Natural killer cell treated with Interleukin-12 subunit alpha and Interleukin-12 subunit beta and Interleukin-15 and Interleukin-18, amount 100 ng/mL, for 72 hours (primary cell): ENCODE measurements around the gene TUBGCP3. TPM values are rescaled to one million over a fixed set of nuclear protein-coding genes. Genes with fewer than 3 reads are reported as not detected.
"Not testable (repeated sequence)": the region's sequence is repeated elsewhere in the genome, so short reads cannot be mapped to it uniquely, and the experiment has no call there.

Experiments used
- ATAC-seq, 2 donors: fragments of 150-1000 bp; cut with Tn5 transposase in 1 of 2; sonication (Bioruptor Pico), chemical (Tn5 transposase) in 1 of 2; 2 replicates each; pipeline ENCODE4 v1.10.0; 2021
- DNase-seq: peaks from one replicate; pipeline ENCODE4 v3.0.0; 2022; ENCODE audit warnings: low spot score
- H3K27ac Mint-ChIP-seq, 2 donors: 1 replicate in 1 of 2; 2 replicates in 1 of 2; pipeline ENCODE4 v1.8.0; 2022; ENCODE audit warnings: mixed read lengths in 2 of 2, mild to moderate bottlenecking in 1 of 2, moderate library complexity in 1 of 2
- H3K27me3 Mint-ChIP-seq, 2 donors: 1 replicate in 1 of 2; 2 replicates in 1 of 2; pipeline ENCODE4 v1.8.0; 2022; ENCODE audit warnings: mixed read lengths in 2 of 2
- H3K36me3 Mint-ChIP-seq: one replicate; pipeline ENCODE4 v1.8.0; 2022; ENCODE audit warnings: mixed read lengths
- H3K4me1 Mint-ChIP-seq, 2 donors: 1 replicate in 1 of 2; 2 replicates in 1 of 2; pipeline ENCODE4 v1.8.0; 2022; ENCODE audit warnings: low read depth in 2 of 2, mixed read lengths in 2 of 2, mild to moderate bottlenecking in 1 of 2
- H3K4me3 Mint-ChIP-seq: one replicate; pipeline ENCODE4 v1.8.0; 2022; ENCODE audit warnings: mixed read lengths
- H3K9me3 Mint-ChIP-seq: 2 replicates; pipeline ENCODE4 v1.8.0; 2022; ENCODE audit warnings: mixed read lengths
- total RNA-seq, 2 donors: library from RNA; stranded (reverse); gene quantifications; one replicate each; pipeline ENCODE4 v1.2.3, GENCODE V29; 2022

The TUBGCP3 gene
- total RNA-seq, 2 donors from 2014 or later = 46.7 to 86.3 TPM

GRCh38 chr13:112558696-112559418 lies 29.1 kb downstream of the TUBGCP3 start:
- peaks cover 17 to 28% of the 10 kb centered on the region in 2 donors for H3K4me1 Mint-ChIP-seq
- DNase-seq = no peak
- H3K9me3 Mint-ChIP-seq = no peaks in the 10 kb centered on the region
- no peak overlapping the region for H3K27ac Mint-ChIP-seq
- no peak for ATAC-seq
- H3K4me3 Mint-ChIP-seq = no peak overlapping the region
- H3K27me3 Mint-ChIP-seq = no peaks in the 10 kb centered on the region
- H3K36me3 Mint-ChIP-seq = peaks cover 23% of the 10 kb centered on the region

DNA sequence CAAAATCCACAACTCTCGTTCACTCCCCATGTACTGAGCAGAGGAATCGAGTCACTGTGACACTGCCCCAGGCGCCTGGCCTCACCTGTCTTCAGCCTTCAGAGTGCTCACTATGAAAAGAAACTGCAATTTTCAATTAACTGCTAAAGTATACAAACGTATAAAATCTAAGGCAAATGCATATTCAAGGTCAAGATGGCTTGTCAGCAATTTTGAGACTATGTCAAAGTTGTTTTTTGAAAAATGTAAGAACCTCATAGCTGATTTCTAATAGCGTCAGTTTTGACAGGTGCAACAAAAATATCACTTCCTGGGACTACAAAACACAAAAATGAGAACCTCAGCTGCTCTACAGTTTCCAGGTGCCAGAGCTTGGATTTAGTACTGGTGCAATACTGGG lies 31.4 kb downstream of the TUBGCP3 start:
- Mint-ChIP-seq H3K27me3 (no peaks in the 10 kb centered on the region), H3K27ac (no peak overlapping the region), H3K4me3 (no peak overlapping the region), H3K9me3 (no peaks in the 10 kb centered on the region), H3K36me3 (peaks cover 25% of the 10 kb centered on the region), H3K4me1 (peaks cover 18 to 37% of the 10 kb centered on the region in 2 donors)
- no peak for DNase-seq
- no peak for ATAC-seq

DNA sequence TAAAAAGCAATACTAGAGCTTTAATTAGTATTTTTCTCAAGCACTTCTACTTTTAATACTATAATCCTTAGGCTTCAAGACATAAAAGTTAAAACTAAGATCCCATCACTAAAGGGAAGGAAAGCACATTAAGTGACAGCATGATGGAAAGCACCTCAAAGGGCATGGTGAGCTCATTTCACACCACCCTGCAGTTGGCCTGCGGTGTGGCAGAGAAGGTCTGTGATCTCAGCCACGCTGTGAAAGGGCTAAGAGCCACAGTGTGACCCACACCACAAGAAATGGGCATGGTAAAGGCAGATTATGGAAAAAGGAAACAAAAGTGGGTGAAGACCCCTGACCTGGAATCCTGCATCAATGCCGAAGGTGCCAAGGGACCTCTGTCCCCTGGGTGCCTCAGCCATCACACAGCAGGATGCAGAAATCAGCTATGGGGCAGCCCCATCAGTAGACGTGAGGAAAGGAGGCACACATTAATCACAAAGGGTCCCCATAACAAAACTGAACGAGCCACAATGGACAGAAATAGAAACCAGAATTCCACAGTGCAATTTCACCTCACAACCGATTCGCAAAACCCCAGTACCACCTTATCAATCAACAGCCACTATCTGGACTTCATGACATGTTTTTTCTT lies 33.6 kb downstream of the TUBGCP3 start:
- Mint-ChIP-seq H3K4me1 (peaks cover 18 to 31% of the 10 kb centered on the region in 2 donors), H3K9me3 (no peaks in the 10 kb centered on the region), H3K4me3 (peak overlapping the region; percentile 53), H3K27ac (peak overlapping the region; percentile 53 to 85), H3K27me3 (no peaks in the 10 kb centered on the region), H3K36me3 (peaks cover 22% of the 10 kb centered on the region)
- DNase-seq (no peak), ATAC-seq (peak; percentile 85 to 87)

DNA sequence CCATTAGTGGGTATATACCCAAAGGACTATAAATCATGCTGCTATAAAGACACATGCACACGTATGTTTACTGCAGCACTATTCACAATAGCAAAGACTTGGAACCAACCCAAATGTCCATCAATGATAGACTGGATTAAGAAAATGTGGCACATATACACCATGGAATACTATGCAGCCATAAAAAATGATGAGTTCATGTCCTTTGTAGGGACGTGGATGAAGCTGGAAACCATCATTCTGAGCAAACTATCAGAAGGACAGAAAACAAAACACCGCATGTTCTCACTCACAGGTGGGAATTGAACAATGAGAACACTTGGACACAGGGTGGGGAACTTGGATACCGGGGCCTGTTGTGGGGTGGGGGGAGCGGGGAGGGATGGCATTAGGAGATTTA lies 39.0 kb downstream of the TUBGCP3 start:
- peaks cover 24% of the 10 kb centered on the region for H3K36me3 Mint-ChIP-seq
- not testable (repeated sequence) for H3K4me3 Mint-ChIP-seq, H3K9me3 Mint-ChIP-seq

GRCh38 chr13:112545856-112546255 lies 42.1 kb downstream of the TUBGCP3 start:
- H3K36me3 Mint-ChIP-seq = peaks cover 15% of the 10 kb centered on the region
- no peak overlapping the region for H3K27ac Mint-ChIP-seq
- ATAC-seq = no peak

More for the DNA sequence above, 39.0 kb downstream of the TUBGCP3 start:
- peaks cover 6 to 19% of the 10 kb centered on the region in 2 donors for H3K4me1 Mint-ChIP-seq
- not testable (repeated sequence) for ATAC-seq, DNase-seq, H3K27me3 Mint-ChIP-seq, H3K27ac Mint-ChIP-seq

DNA sequence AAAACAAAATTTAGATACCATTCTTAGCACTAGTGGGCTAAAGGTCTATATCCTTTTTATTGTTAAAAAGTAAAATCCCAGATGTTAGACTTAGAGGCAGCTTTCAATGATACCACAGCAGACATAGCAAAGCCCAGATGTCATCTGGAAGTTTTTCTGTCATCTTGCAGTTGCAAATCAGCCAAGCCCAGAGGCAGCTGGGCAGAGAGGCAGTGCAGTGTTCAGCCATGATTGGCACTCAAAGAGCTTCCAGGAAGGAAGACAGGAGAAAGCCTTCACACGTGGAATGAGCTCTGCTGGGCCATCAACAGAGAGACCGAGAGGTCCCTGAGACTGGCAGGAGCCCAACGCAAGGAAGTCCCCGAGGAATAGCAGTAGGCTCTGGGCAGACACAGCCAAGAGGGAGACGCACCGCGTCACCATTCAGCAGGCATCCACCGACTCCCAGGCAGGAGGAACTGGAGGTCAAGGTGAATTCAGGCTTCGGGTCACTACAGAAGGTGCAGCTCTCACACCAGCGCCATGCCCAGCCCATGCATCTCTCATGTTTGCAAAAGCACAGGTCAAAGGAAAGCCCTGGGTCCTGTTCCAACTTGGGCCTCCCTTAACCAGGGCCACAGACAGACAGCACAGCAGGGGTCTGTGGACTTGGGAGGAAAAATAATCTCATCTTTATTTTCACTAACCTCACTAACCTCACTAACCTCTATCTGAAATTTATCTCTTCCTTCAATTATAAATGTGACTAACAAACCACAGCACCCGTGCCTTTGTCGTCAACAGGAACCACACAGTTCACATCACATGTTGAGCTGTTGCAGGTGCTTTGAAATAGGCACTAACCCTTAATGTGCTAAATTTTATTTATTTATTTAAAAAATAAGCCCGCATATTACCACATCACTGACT lies 54.9 kb downstream of the TUBGCP3 start:
- Mint-ChIP-seq H3K27ac (no peak overlapping the region), H3K36me3 (peaks cover 5% of the 10 kb centered on the region), H3K4me3 (no peak overlapping the region), H3K27me3 (no peaks in the 10 kb centered on the region), H3K4me1 (peaks cover 0 to 10% of the 10 kb centered on the region in 2 donors), H3K9me3 (no peaks in the 10 kb centered on the region)
- no peak for ATAC-seq
- DNase-seq = no peak

More at GRCh38 chr13:112545856-112546255, 42.1 kb downstream of the TUBGCP3 start:
- Mint-ChIP-seq H3K4me1 (no peaks in the 10 kb centered on the region), H3K27me3 (no peaks in the 10 kb centered on the region), H3K4me3 (no peak overlapping the region), H3K9me3 (no peaks in the 10 kb centered on the region)
- no peak for DNase-seq

DNA sequence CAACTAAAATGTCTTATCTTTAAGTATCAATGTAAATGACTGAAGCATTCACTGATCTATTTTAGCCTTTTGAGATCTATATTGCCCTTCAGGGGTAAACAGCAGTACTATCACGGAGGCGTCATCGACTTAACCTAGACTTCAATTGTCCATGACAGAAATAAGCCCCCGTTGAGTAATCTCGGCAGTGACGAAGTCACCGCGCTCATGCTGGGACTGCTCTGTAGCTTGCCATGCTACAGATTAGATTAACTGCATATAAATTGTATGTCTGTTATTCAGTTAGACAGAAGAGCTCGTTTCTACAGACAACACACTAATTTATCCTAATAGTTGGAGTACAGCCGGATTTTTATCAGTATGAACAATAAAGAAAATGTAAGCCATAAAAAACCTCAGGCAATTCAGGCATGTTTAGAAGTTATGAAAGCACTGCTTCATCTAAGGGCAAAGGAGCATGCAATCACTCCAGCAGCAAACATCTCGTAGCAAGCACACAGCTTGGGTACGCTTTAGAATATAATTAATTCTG lies 56.6 kb downstream of the TUBGCP3 start:
- no peaks in the 10 kb centered on the region for H3K9me3 Mint-ChIP-seq
- ATAC-seq (no peak), DNase-seq (no peak)
- H3K27me3 Mint-ChIP-seq = no peaks in the 10 kb centered on the region
- H3K36me3 Mint-ChIP-seq = no peaks in the 10 kb centered on the region
- peaks cover 0 to 3% of the 10 kb centered on the region in 2 donors for H3K4me1 Mint-ChIP-seq
- H3K27ac Mint-ChIP-seq = no peak overlapping the region
- no peak overlapping the region for H3K4me3 Mint-ChIP-seq

DNA sequence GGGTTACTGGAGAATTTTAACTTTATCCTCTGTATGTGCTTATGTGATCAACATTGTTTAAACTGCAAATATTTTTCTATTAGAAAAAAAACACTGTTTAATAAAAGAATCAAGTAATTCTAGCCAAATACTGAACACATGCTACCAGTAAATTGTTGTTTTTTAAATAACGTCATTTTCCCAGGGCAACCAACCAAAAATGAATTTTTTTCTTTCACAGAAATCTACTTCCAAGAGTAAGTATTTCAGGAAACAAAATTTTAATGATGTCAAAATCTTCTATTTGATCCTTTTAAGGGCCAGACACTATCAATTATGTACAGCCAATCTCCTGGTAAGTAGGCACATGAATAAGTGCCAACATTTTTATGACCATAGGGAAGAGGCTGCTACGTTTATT lies 57.1 kb downstream of the TUBGCP3 start:
- H3K4me1 Mint-ChIP-seq = peaks cover 0 to 3% of the 10 kb centered on the region in 2 donors
- no peak overlapping the region for H3K27ac Mint-ChIP-seq
- H3K9me3 Mint-ChIP-seq = no peaks in the 10 kb centered on the region
- H3K4me3 Mint-ChIP-seq = no peak overlapping the region
- DNase-seq (no peak), ATAC-seq (no peak)
- no peaks in the 10 kb centered on the region for H3K36me3 Mint-ChIP-seq
- H3K27me3 Mint-ChIP-seq = no peaks in the 10 kb centered on the region

- Mint-ChIP-seq H3K9me3 (no peaks in the 10 kb centered on the region), H3K36me3 (no peaks in the 10 kb centered on the region), H3K27me3 (no peaks in the 10 kb centered on the region), H3K27ac (no peak overlapping the region), H3K4me1 (no peaks in the 10 kb centered on the region), H3K4me3 (no peak overlapping the region)
- DNase-seq (no peak), ATAC-seq (no peak)
Observed at GRCh38 chr13:112529216-112529615, 58.7 kb downstream of the TUBGCP3 start.

DNA sequence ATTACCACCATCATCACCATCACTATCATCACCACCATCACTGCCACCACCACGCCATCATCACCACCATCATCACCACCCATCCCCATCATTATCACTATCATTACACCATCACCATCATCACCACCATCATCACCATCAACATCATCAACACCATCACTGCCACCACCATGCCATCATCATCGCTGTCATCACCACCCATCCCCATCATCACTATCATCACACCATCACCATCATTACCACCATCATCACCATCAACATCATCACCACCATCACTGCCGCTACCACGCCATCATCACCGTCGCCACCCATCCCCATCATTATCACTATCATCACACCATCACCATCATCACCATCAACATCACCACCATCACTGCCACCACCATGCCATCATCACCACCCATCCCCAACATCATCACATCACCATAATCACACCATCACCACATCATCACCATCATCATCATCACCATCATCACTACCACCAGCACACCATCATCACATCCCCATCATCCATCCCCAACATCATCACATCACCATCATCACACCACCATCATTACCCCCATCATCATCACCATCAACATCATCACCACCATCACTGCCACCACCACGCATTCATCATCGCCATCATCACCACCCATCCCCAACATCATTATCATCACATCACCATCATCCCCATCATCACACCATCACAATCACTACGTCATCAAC lies 61.7 kb downstream of the TUBGCP3 start:
- no peaks in the 10 kb centered on the region for H3K9me3 Mint-ChIP-seq
- no peak overlapping the region for H3K4me3 Mint-ChIP-seq
- H3K36me3 Mint-ChIP-seq = no peaks in the 10 kb centered on the region
- DNase-seq (no peak), ATAC-seq (no peak)
- H3K4me1 Mint-ChIP-seq = no peaks in the 10 kb centered on the region
- H3K27me3 Mint-ChIP-seq = no peaks in the 10 kb centered on the region
- no peak overlapping the region for H3K27ac Mint-ChIP-seq

- Mint-ChIP-seq H3K27me3 (no peaks in the 10 kb centered on the region), H3K36me3 (no peaks in the 10 kb centered on the region), H3K4me1 (no peaks in the 10 kb centered on the region), H3K9me3 (no peaks in the 10 kb centered on the region), H3K4me3 (no peak overlapping the region), H3K27ac (no peak overlapping the region)
- no peak for DNase-seq
- ATAC-seq = no peak
Observed at GRCh38 chr13:112525356-112525945, 62.5 kb downstream of the TUBGCP3 start.

DNA sequence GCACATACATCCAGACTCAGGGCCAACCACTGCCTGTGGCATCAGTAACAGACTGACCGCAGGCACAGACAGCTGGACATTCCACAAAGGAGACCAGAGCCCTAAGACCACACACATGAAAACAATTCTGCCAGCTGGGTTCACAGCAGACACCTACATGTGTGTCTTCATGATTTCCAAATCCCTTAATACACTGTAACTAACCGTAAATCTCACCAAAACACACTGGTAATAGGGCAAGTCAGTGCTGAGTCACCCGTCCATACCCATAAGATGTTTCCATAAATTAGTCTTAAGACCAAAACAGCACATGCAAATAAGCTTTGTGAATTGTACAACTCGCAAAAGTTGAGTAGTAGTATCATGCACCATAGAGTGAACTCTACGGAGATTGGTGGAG lies 65.4 kb downstream of the TUBGCP3 start:
- ATAC-seq = no peak
- H3K4me1 Mint-ChIP-seq = no peaks in the 10 kb centered on the region

More for the DNA sequence above, 65.4 kb downstream of the TUBGCP3 start:
- Mint-ChIP-seq H3K36me3 (no peaks in the 10 kb centered on the region), H3K27me3 (no peaks in the 10 kb centered on the region), H3K4me3 (no peak overlapping the region), H3K9me3 (no peaks in the 10 kb centered on the region), H3K27ac (no peak overlapping the region)
- no peak for DNase-seq
